HG03342 (cell line): ENCODE results near the gene GABRG2.

Experiments
- ATAC-seq: cut with Tn5 transposase; IDR thresholded peaks from one replicate; pipeline ENCODE4 v1.9.1; 2021; ENCODE audit warnings: mild to moderate bottlenecking, moderate library complexity; ENCODE audit not compliant: unreplicated experiment

The GABRG2 gene

GRCh38 chr5:162189719-162190118 is 122.1 kb downstream of the GABRG2 start:
- no peak for ATAC-seq

- ATAC-seq, result no peak
Measured at GRCh38 chr5:162193012-162193411, 125.4 kb downstream of the GABRG2 start.

GRCh38 chr5:162196351-162196750 is 128.8 kb downstream of the GABRG2 start:
- no peak for ATAC-seq

- no peak for ATAC-seq
Measured at GRCh38 chr5:162202285-162202880, 134.8 kb downstream of the GABRG2 start.
